HG02571 (cell line): Measurements from ENCODE around the gene PDE2A.
"Not testable (repeated sequence)": the region's sequence is repeated elsewhere in the genome, so short reads cannot be mapped to it uniquely, and the experiment has no call there.

Experiments used
- ATAC-seq: cut with Tn5 transposase; IDR thresholded peaks from one replicate; pipeline ENCODE4 v1.9.1; 2021; ENCODE audit warnings: mild to moderate bottlenecking, moderate library complexity; ENCODE audit not compliant: unreplicated experiment

PDE2A gene

GRCh38 chr11:72555014-72555522 lies 119.2 kb downstream of the PDE2A start:
- not testable (repeated sequence) for ATAC-seq

- no peak for ATAC-seq
Observed at GRCh38 chr11:72553706-72554105, 120.5 kb downstream of the PDE2A start.

- no peak for ATAC-seq
Observed at GRCh38 chr11:72552399-72552910, 121.8 kb downstream of the PDE2A start.

- ATAC-seq: no peak
Observed at GRCh38 chr11:72551571-72551970, 122.7 kb downstream of the PDE2A start.

- ATAC-seq: no peak
Observed at GRCh38 chr11:72548463-72548862, 125.8 kb downstream of the PDE2A start.

GRCh38 chr11:72546866-72547265 lies 127.4 kb downstream of the PDE2A start:
- no peak for ATAC-seq

- no peak for ATAC-seq
Observed at GRCh38 chr11:72544589-72544988, 129.6 kb downstream of the PDE2A start.

GRCh38 chr11:72543849-72544542 lies 130.2 kb downstream of the PDE2A start:
- no peak for ATAC-seq

GRCh38 chr11:72541257-72541974 lies 132.8 kb downstream of the PDE2A start:
- ATAC-seq: no peak

- no peak for ATAC-seq
Observed at GRCh38 chr11:72537051-72537450, 137.2 kb downstream of the PDE2A start.

- no peak for ATAC-seq
Observed at GRCh38 chr11:72535194-72535547, 139.1 kb downstream of the PDE2A start.

- no peak for ATAC-seq
Observed at GRCh38 chr11:72534371-72535193, 139.6 kb downstream of the PDE2A start.

GRCh38 chr11:72529068-72529467 lies 145.2 kb downstream of the PDE2A start:
- ATAC-seq: no peak

GRCh38 chr11:72528121-72528520 lies 146.1 kb downstream of the PDE2A start:
- no peak for ATAC-seq
